ENCODE results near the gene PBRM1.
"Not testable (repeated sequence)": the region's sequence is repeated elsewhere in the genome, so short reads cannot be mapped to it uniquely, and the experiment has no call there.

DNA sequence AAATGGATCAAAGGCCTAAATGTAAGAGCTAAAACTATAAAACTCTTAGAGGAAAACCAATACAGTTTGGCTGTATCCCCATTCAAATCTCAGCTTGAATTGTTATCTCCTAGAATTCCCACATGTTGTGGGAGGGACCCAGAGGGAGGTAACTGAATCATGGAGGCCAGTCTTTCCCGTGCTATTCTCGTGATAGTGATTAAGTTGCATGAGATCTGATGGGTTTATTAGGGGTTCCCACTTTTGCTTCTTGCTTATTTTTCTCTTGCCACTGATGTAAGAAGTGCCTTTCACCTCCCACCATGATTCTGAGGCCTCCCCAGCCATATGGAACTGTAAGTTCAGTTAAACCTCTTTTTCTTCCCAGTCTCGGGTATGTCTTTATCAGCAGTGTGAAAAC is 9.5 kb downstream of the PBRM1 start:
- not testable (repeated sequence) for TF ChIP-seq CTCF (IDR thresholded peaks at IDR 0.05); POLR2AphosphoS5 (IDR thresholded peaks at IDR 0.05); EP300 (IDR thresholded peaks at IDR 0.05; ENCODE audit: low read depth)
